ENCODE results near the gene PPP6R3.

PPP6R3 gene

GRCh38 chr11:68480193-68480592 lies 19.6 kb downstream of the PPP6R3 start:
- no peak for DNase-seq (ENCODE audit: low read depth in 2 of 2)
- TF ChIP-seq, protein P1, sequence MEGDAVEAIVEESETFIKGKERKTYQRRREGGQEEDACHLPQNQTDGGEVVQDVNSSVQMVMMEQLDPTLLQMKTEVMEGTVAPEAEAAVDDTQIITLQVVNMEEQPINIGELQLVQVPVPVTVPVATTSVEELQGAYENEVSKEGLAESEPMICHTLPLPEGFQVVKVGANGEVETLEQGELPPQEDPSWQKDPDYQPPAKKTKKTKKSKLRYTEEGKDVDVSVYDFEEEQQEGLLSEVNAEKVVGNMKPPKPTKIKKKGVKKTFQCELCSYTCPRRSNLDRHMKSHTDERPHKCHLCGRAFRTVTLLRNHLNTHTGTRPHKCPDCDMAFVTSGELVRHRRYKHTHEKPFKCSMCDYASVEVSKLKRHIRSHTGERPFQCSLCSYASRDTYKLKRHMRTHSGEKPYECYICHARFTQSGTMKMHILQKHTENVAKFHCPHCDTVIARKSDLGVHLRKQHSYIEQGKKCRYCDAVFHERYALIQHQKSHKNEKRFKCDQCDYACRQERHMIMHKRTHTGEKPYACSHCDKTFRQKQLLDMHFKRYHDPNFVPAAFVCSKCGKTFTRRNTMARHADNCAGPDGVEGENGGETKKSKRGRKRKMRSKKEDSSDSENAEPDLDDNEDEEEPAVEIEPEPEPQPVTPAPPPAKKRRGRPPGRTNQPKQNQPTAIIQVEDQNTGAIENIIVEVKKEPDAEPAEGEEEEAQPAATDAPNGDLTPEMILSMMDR (IDR thresholded peaks at IDR 0.05; ENCODE audit: low read depth, low read length), result no peak
- H3K4me3 ChIP-seq (replicated peaks in 1 of 2; ENCODE audit: low read depth in 2 of 2, low read length in 2 of 2), result no peak overlapping the region

DNA sequence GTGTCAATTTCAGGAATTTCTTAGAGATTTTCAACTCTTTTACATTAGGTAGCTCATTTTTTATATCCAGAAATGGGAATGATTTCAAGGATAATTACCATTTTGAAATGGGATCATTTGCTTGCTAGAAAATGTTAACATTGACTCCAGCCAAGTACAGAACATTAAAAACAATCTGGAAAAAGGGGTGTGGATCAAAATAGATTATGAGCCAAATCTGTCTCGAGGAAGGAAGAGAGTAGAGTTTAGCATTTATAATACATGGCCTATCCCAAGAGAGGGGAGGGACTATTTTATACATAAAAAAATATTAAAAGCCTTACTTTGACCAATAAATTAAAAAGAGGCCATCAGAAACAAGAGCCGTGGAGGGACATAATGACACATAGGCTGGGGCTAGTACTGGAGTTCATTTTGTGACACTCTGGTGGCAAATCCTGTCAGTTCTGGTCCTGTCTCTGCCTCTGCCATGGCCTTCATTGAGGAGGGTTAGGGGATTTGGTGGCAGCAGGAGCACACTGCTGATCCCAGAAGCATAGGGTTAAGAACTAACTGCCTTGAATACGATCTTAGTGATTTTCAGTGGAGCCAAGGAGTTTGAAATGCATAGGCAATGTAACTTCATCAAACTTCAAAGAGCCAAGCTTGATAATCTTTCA lies 20.4 kb downstream of the PPP6R3 start:
- TF ChIP-seq, protein P1 (IDR thresholded peaks at IDR 0.05; ENCODE audit: low read depth, low read length), result no peak
- DNase-seq (ENCODE audit: low read depth in 2 of 2), result no peak
- no peak overlapping the region for H3K4me3 ChIP-seq (replicated peaks in 1 of 2; ENCODE audit: low read depth in 2 of 2, low read length in 2 of 2)

DNA sequence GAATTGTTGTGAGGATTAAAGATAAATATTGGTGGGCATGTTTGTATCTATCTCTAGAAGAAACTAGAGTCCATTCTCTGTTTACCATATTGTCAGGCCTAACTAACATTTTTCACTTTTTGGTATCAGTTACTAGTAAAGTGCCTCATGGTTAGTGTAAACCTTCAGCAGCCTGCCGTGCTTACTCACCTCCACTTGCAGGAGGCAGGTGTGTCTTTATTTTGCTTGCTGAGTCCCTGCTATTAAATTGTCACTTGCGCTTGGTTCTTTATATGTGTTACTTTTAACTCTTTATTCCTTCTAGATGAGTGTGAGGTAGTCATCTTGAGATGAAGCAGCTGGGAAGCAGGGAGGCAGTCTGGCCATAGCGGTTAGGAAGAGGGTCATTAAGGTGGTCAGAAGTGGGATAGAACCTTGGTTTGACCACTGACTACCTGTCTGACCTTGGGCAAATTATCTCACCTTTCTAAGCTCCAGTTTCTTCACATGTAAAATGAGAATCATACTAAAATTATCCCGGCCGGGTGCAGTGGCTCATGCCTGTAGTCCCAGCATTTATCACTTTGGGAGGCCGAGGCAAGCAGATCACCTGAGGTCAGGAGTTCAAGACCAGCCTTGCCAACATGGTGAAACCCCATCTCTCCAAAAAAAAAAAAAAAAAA lies 21.2 kb downstream of the PPP6R3 start:
- TF ChIP-seq, protein P1 (IDR thresholded peaks at IDR 0.05; ENCODE audit: low read depth, low read length), result no peak
- no peak overlapping the region for H3K4me3 ChIP-seq (replicated peaks in 1 of 2; ENCODE audit: low read depth in 2 of 2, low read length in 2 of 2)
- DNase-seq (ENCODE audit: low read depth in 2 of 2), result no peak

- DNase-seq (ENCODE audit: low read depth in 2 of 2), result no peak
- H3K4me3 ChIP-seq (replicated peaks in 1 of 2; ENCODE audit: low read depth in 2 of 2, low read length in 2 of 2), result no peak overlapping the region
- TF ChIP-seq, protein P1 (IDR thresholded peaks at IDR 0.05; ENCODE audit: low read depth, low read length), result no peak
Measured at GRCh38 chr11:68488623-68489022, 28.1 kb downstream of the PPP6R3 start.

DNA sequence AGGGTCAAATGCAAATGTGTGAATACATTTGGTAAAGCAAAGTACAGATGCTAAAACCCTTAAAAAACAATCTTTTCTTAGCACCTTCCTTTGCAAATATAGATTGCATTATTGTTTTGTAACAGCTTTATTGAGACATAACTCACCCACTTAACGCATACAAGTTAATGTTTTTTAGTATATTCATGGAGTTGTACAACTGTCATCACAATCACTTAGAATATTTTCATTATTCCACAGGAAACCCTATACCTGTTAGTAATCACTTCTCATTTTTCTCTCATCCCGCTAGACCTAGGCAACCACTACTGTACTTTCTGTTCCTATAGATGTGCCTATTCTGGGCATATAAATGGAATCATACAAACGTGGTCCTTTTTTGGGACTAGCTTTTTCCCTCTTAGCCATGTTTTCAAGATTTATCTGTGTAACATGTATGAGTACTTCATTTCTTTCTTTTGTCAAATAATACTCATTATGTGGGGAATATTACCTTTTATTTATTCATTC lies 34.7 kb downstream of the PPP6R3 start:
- DNase-seq (ENCODE audit: low read depth in 2 of 2), result no peak
- TF ChIP-seq, protein P1 (IDR thresholded peaks at IDR 0.05; ENCODE audit: low read depth, low read length), result no peak
- H3K4me3 ChIP-seq (replicated peaks in 1 of 2; ENCODE audit: low read depth in 2 of 2, low read length in 2 of 2), result no peak overlapping the region

DNA sequence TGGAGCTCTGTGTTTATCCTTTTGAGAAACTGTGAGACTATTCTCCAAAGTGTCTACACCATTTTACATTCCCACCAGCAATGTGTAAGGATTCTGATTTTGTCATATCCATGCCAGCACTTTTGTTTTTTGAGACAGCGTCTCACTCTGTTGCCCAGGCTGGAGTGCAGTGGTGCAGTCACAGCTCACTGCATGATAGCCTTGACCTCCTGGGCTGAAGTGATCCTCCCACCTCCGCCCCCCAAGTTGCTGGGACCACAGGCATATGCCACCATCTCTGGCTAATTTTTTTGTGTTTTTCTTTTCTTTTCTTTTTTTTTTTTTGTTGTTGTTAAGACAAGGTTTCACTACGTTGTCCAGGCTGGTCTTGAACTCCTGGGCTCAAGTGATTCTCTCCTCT lies 35.3 kb downstream of the PPP6R3 start:
- no peak for DNase-seq (ENCODE audit: low read depth in 2 of 2)
- no peak overlapping the region for H3K4me3 ChIP-seq (replicated peaks in 1 of 2; ENCODE audit: low read depth in 2 of 2, low read length in 2 of 2)
- TF ChIP-seq, protein P1 (IDR thresholded peaks at IDR 0.05; ENCODE audit: low read depth, low read length), result no peak
